PC-9 (cell line): Measurements from ENCODE around the gene JAGN1.

ENCODE experiments used
- EZH2 ChIP-seq: fragments of 200-600 bp; sonication (generic); IDR thresholded peaks from 2 replicates; pipeline ENCODE4 v1.8.0; 2017; ENCODE audit warnings: antibody characterized with exemption, low read depth
- TF ChIP-seq, protein P1 (sequence below): fragments of 200-600 bp; sonication (generic); conservative IDR thresholded peaks from 2 replicates; pipeline ENCODE4 v1.6.1; 2017; ENCODE audit warnings: mixed run types, antibody characterized with exemption, mild to moderate bottlenecking, moderate library complexity

DNA sequence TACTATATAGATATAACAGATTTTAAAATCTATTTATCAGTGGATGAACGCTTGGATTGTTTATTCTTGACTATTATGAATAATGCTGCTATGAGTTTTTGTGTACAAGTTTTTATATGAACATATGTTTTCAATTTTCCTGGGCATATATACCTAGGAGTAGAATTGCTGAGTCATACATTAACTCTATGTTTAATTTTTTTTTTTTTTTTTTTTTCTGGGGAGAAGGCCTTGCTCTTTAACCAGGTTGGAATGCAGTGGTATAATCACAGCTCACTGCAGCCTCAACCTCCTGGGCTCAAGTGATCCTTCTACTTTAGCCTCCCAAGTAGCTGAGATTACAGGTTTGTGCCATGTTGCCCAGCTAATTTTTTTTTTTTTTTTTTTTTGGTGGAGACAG lies 19.4 kb upstream of the JAGN1 start:
- TF ChIP-seq, protein P1, sequence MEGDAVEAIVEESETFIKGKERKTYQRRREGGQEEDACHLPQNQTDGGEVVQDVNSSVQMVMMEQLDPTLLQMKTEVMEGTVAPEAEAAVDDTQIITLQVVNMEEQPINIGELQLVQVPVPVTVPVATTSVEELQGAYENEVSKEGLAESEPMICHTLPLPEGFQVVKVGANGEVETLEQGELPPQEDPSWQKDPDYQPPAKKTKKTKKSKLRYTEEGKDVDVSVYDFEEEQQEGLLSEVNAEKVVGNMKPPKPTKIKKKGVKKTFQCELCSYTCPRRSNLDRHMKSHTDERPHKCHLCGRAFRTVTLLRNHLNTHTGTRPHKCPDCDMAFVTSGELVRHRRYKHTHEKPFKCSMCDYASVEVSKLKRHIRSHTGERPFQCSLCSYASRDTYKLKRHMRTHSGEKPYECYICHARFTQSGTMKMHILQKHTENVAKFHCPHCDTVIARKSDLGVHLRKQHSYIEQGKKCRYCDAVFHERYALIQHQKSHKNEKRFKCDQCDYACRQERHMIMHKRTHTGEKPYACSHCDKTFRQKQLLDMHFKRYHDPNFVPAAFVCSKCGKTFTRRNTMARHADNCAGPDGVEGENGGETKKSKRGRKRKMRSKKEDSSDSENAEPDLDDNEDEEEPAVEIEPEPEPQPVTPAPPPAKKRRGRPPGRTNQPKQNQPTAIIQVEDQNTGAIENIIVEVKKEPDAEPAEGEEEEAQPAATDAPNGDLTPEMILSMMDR = no peak
- no peak for TF ChIP-seq EZH2
